ENCODE data around the gene MCCC1.

Gene MCCC1

GRCh38 chr3:183028416-183028815 is 70.9 kb downstream of the MCCC1 start:
- H3K4me1 ChIP-seq (ENCODE audit: control insufficient read depth, insufficient read depth, low read length) = no peaks in the 10 kb centered on the region
- H3K27ac ChIP-seq (ENCODE audit: extremely low read depth, low read depth, low read length) = no peak overlapping the region
- H3K9me3 ChIP-seq (ENCODE audit: control insufficient read depth, insufficient read depth, low read depth, low read length) = no peaks in the 10 kb centered on the region
- TF ChIP-seq ZNF239 (tag by site-specific recombination; IDR thresholded peaks at IDR 0.05) = no peak
- TF ChIP-seq TSHZ1 (tag by site-specific recombination; IDR thresholded peaks at IDR 0.05; ENCODE audit: borderline replicate concordance) = no peak
- TF ChIP-seq CTCF (tag by site-specific recombination; IDR thresholded peaks at IDR 0.05) = no peak
- no peak for TF ChIP-seq ZNF280D (tag by site-specific recombination; IDR thresholded peaks at IDR 0.05)
- TF ChIP-seq ZFHX2 (tag by site-specific recombination; conservative IDR thresholded peaks at IDR 0.05) = no peak
- no peak for TF ChIP-seq PRDM6 (tag by site-specific recombination; IDR thresholded peaks at IDR 0.05)
- no peak for TF ChIP-seq ZNF10 (tag by site-specific recombination; IDR thresholded peaks at IDR 0.05)
- no peak for TF ChIP-seq ZSCAN5A (tag by site-specific recombination; IDR thresholded peaks at IDR 0.05)
- H3K36me3 ChIP-seq (ENCODE audit: control insufficient read depth in 2 of 2, insufficient read depth in 1 of 2, low read length in 2 of 2) = peaks cover 0 to 24% of the 10 kb centered on the region in 2 experiments; a peak in 2 of 3 replicates
- CTCF ChIA-PET = no interaction called here
- POLR2A ChIA-PET = no interaction called here
- no peak overlapping the region for H3K4me3 ChIP-seq (ENCODE audit: low read depth, low read length)

GRCh38 chr3:183027276-183027675 is 72.0 kb downstream of the MCCC1 start:
- no peak for TF ChIP-seq KLF9 (tag by site-specific recombination; IDR thresholded peaks at IDR 0.05; ENCODE audit: low read depth)
- TF ChIP-seq ZNF138 (tag by site-specific recombination; IDR thresholded peaks at IDR 0.05; ENCODE audit: borderline replicate concordance) = no peak
- TF ChIP-seq HOXD13 (CRISPR knock-in tag; IDR thresholded peaks at IDR 0.05; ENCODE audit: borderline replicate concordance) = no peak
- TF ChIP-seq ZNF148 (tag by site-specific recombination; IDR thresholded peaks at IDR 0.05; ENCODE audit: borderline replicate concordance) = no peak
- TF ChIP-seq ZNF629 (tag by site-specific recombination; IDR thresholded peaks at IDR 0.05) = no peak
- TF ChIP-seq BCL11B (tag by site-specific recombination; IDR thresholded peaks at IDR 0.05; ENCODE audit: low read depth) = no peak
- Histone ChIP-seq H3K27ac (ENCODE audit: extremely low read depth, low read depth, low read length) (no peak overlapping the region), H3K4me3 (ENCODE audit: low read depth, low read length) (no peak overlapping the region), H3K36me3 (ENCODE audit: control insufficient read depth in 2 of 2, insufficient read depth in 1 of 2, low read length in 2 of 2) (peaks cover 0 to 18% of the 10 kb centered on the region in 2 experiments; a peak in 2 of 3 replicates), H3K9me3 (ENCODE audit: control insufficient read depth, insufficient read depth, low read depth, low read length) (no peaks in the 10 kb centered on the region), H3K4me1 (ENCODE audit: control insufficient read depth, insufficient read depth, low read length) (no peaks in the 10 kb centered on the region)
- POLR2A ChIA-PET = no interaction called here
- CTCF ChIA-PET = no interaction called here
